K562 (cell line): Measurements from ENCODE around the gene PODXL2. TPM values are rescaled to one million over a fixed set of nuclear protein-coding genes. Genes with fewer than 3 reads are reported as not detected.

Experiments
- ATAC-seq: fragments of 200-7000 bp; cut with Tn5 transposase; 3 replicates; pipeline ENCODE4 v1.9.1; 2020; ENCODE audit warnings: moderate library complexity
- BruUV-seq: library from RNA; stranded (reverse); fragments of 400-500 nt; replicated peaks from 2 replicates; lab custom pipeline; 2021; lab: Mats Ljungman, UMichigan
- CTCF ChIA-PET: fragments of 300-600 bp; formaldehyde crosslinking; extraction: SDS; loops from one replicate; lab custom pipeline; 2021; ENCODE audit warnings: low intra/inter-chr PET ratio; lab: Yijun Ruan, JAX
- POLR2A ChIA-PET: fragments of 300-600, 350-650 bp; sonication (Branson Sonifier 250); formaldehyde crosslinking; extraction: SDS; loops from one replicate; lab custom pipeline; 2021; ENCODE audit warnings: antibody characterized with exemption, inconsistent platforms; lab: Yijun Ruan, JAX
- DNase-seq, 4 experiments: peaks; one replicate each; pipeline versions ENCODE4 v3.0.0 to v3.0.0-alpha.2; 2011 to 2018; ENCODE audit warnings: low spot score in 3 of 4, mixed read lengths in 3 of 4; ENCODE audit errors: extremely low read depth in 1 of 4
- FAIRE-seq: peaks from 2 replicates; lab custom pipeline; 2011; peaks lifted over from hg19 to GRCh38; lab: Jason Lieb, UNC
- H2AFZ ChIP-seq: 2 replicates; pipeline ENCODE4 v1.6.0; 2011; ENCODE audit warnings: low read depth, low read length, control low read depth, inconsistent platforms
- H3K27ac ChIP-seq: fragments of 200-600 bp; 3 replicates; pipeline ENCODE4 v1.8.0; 2011; ENCODE audit warnings: low read depth, mild to moderate bottlenecking, control low read depth, inconsistent platforms, low read length, moderate library complexity, mixed read lengths; ENCODE audit errors: extremely low read depth
- H3K27me3 ChIP-seq, 2 experiments: fragments of 300-600 bp in 1 of 2; 2 replicates in 1 of 2; 3 replicates in 1 of 2; pipeline versions ENCODE4 v1.6.0 to v1.8.0; 2011; ENCODE audit warnings: inconsistent platforms in 2 of 2, low read length in 2 of 2, mild to moderate bottlenecking in 1 of 2, mixed read lengths in 1 of 2, moderate library complexity in 1 of 2; ENCODE audit not compliant: control insufficient read depth in 2 of 2, insufficient read depth in 2 of 2
- H3K36me3 ChIP-seq: fragments of 300-600 bp; 3 replicates; pipeline ENCODE4 v1.8.0; 2011; ENCODE audit warnings: mild to moderate bottlenecking, low read length, inconsistent platforms; ENCODE audit not compliant: control insufficient read depth, insufficient read depth
- H3K4me1 ChIP-seq, 2 experiments: fragments of 200-600 bp in 1 of 2; replicated peaks in 1 of 2; 2 replicates in 1 of 2; 3 replicates in 1 of 2; pipeline versions ENCODE4 v1.5.1 to v1.8.0; 2011; ENCODE audit warnings: inconsistent platforms in 2 of 2, low read length in 2 of 2, mild to moderate bottlenecking in 1 of 2, mixed read lengths in 1 of 2, moderate library complexity in 1 of 2; ENCODE audit not compliant: control insufficient read depth in 2 of 2, insufficient read depth in 2 of 2
- H3K4me2 ChIP-seq: 2 replicates; pipeline ENCODE4 v1.6.1; 2011; ENCODE audit warnings: low read length, control low read depth, inconsistent platforms, mixed read lengths; ENCODE audit not compliant: insufficient read depth
- H3K4me3 ChIP-seq: fragments of 200-600 bp; sonication (generic), shearing (Covaris generic); 2 replicates; pipeline ENCODE4 v1.5.1; 2016; ENCODE audit warnings: control low read depth, inconsistent platforms
- H3K79me2 ChIP-seq: fragments of 200-600 bp; 3 replicates; pipeline ENCODE4 v1.8.0; 2011; ENCODE audit warnings: low read length, inconsistent platforms; ENCODE audit not compliant: control insufficient read depth, insufficient read depth
- H3K9ac ChIP-seq, 2 experiments: 2 replicates each; pipeline versions ENCODE4 v1.6.0 to v1.6.1; 2011; ENCODE audit warnings: low read depth in 2 of 2, low read length in 2 of 2, control low read depth in 1 of 2, inconsistent platforms in 1 of 2, mild to moderate bottlenecking in 1 of 2, mixed read lengths in 1 of 2; ENCODE audit not compliant: insufficient read depth in 1 of 2
- H3K9me1 ChIP-seq: one replicate; pipeline ENCODE4 v1.6.0; 2011; ENCODE audit warnings: inconsistent platforms, mild to moderate bottlenecking, low read length, moderate library complexity; ENCODE audit not compliant: control insufficient read depth, insufficient read depth
- H3K9me3 ChIP-seq: replicated peaks from 2 replicates; pipeline ENCODE4 v1.5.1; 2011; ENCODE audit warnings: low read depth, low read length, inconsistent platforms; ENCODE audit not compliant: control insufficient read depth, insufficient read depth
- H4K20me1 ChIP-seq: replicated peaks from 2 replicates; pipeline ENCODE4 v1.6.1; 2011; ENCODE audit warnings: low read length, inconsistent platforms, mixed read lengths; ENCODE audit not compliant: control insufficient read depth, insufficient read depth
- ATF6 ChIP-seq: sonication (generic); formaldehyde crosslinking; IDR thresholded peaks from 2 replicates; pipeline ENCODE4 v1.4.0; 2020; ENCODE audit warnings: mild to moderate bottlenecking, missing genetic modification reagents
- E2F6 ChIP-seq, 2 experiments: IDR thresholded peaks; 2 replicates each; pipeline ENCODE4 v1.6.1; 2011; ENCODE audit warnings: borderline replicate concordance in 1 of 2, control low read depth in 1 of 2, low read depth in 1 of 2, low read length in 1 of 2, mild to moderate bottlenecking in 1 of 2, mixed read lengths in 1 of 2, moderate library complexity in 1 of 2; ENCODE audit not compliant: insufficient read depth in 1 of 2, insufficient read length in 1 of 2, poor library complexity in 1 of 2, severe bottlenecking in 1 of 2; ENCODE audit errors: extremely low read depth in 1 of 2
- ETV5 ChIP-seq: sonication (generic); formaldehyde crosslinking; IDR thresholded peaks from 2 replicates; pipeline ENCODE4 v1.4.0; 2020; ENCODE audit warnings: low read depth, mild to moderate bottlenecking, missing genetic modification reagents
- FOSL1 ChIP-seq: fragments of 200-800 bp; sonication (Bioruptor generic); conservative IDR thresholded peaks from 2 replicates; pipeline ENCODE4 v1.6.1; 2016; ENCODE audit warnings: missing genetic modification characterization, missing compliant biosample characterization
- KAT2B ChIP-seq: IDR thresholded peaks from one replicate; pipeline ENCODE4 v1.6.1; 2012; ENCODE audit warnings: low read depth, mild to moderate bottlenecking, control low read depth, inconsistent platforms, low read length, moderate library complexity
- NELFE ChIP-seq: IDR thresholded peaks from 2 replicates; pipeline ENCODE4 v1.6.1; 2011; ENCODE audit warnings: mild to moderate bottlenecking; ENCODE audit not compliant: insufficient read depth, insufficient read length
- RBM17 ChIP-seq: fragments of 200-400 bp; formaldehyde crosslinking; IDR thresholded peaks from 2 replicates; pipeline ENCODE4 v1.6.1; 2017; ENCODE audit warnings: low read depth, mild to moderate bottlenecking, low read length, borderline replicate concordance
- SIN3A ChIP-seq, 2 experiments: fragments of 150-350 bp in 1 of 2; IDR thresholded peaks; 2 replicates each; pipeline ENCODE4 v1.6.1; 2011 to 2016; ENCODE audit warnings: borderline replicate concordance in 2 of 2, low read depth in 2 of 2, low read length in 2 of 2, mild to moderate bottlenecking in 2 of 2, moderate library complexity in 2 of 2; ENCODE audit not compliant: control insufficient read depth in 1 of 2
- SIX5 ChIP-seq, 2 experiments: IDR thresholded peaks; 2 replicates each; pipeline ENCODE4 v1.6.1; 2011; ENCODE audit warnings: low read length in 2 of 2, borderline replicate concordance in 1 of 2, low read depth in 1 of 2, mild to moderate bottlenecking in 1 of 2, moderate library complexity in 1 of 2; ENCODE audit not compliant: insufficient read depth in 1 of 2
- ZNF408 ChIP-seq: fragments of 250-450 bp; sonication (Bioruptor Pico); IDR thresholded peaks from 2 replicates; pipeline ENCODE4 v1.4.0; 2020; ENCODE audit warnings: low read depth, mild to moderate bottlenecking, moderate library complexity
- WGBS: fragments of 100-300 bp; shearing (Covaris generic); methylation state at CpG from one replicate; pipeline ENCODE4 v1.1.6; 2016; ENCODE audit warnings: low coverage, mixed read lengths; ENCODE audit not compliant: insufficient coverage; ENCODE audit errors: missing lambda C conversion rate; 5-methylcytosine and 5-hydroxymethylcytosine counted together
- in situ Hi-C: fragments of 300-500 bp; cut with MboI; formaldehyde crosslinking; loops from 4 replicates; pipeline ENCODE4 v1.15.0; 2018; ENCODE audit warnings: inconsistent platforms, mixed read lengths
- intact Hi-C: fragments of 100-400 bp; cut with micrococcal nuclease; formaldehyde crosslinking; loops from 2 replicates; pipeline ENCODE4 v1.14.2; 2022
- polyA plus RNA-seq, 8 experiments: library from polyadenylated mRNA; depleted of rRNA in 4 of 8; stranded (reverse) in 5 of 8; unstranded in 3 of 8; fragments of >200 nt; fragmentation: Nextera tagmentation in 2 of 8; fragmentation: Illumina TruSeq in 1 of 8; extraction: Ambion mirVana in 2 of 8; extraction: Trizol in 1 of 8; gene quantifications; 2 replicates each; pipeline versions ENCODE4 v1.2.1 to v1.2.3, GENCODE V29; 2011 to 2014; ENCODE audit warnings: inconsistent platforms in 1 of 8, missing spikeins in 1 of 8
- total RNA-seq, 7 experiments: library from RNA; depleted of rRNA in 6 of 7; stranded (reverse); fragments of >200 nt in 6 of 7; fragmentation: Illumina TruSeq in 2 of 7; extraction: Trizol in 2 of 7; gene quantifications; 2 replicates each; pipeline versions ENCODE4 v1.2.1 to v1.2.3, GENCODE V29; 2011 to 2021; ENCODE audit warnings: low replicate concordance in 1 of 7
- TF ChIP-seq, protein P1 (sequence below): sonication (generic); formaldehyde crosslinking; IDR thresholded peaks from 2 replicates; pipeline ENCODE4 v1.5.0; 2020; ENCODE audit warnings: missing genetic modification reagents

The PODXL2 gene
- total and polyA plus RNA-seq, 9 of the 15 experiments (the other 6 are each of a cell fraction or from before 2014, with no cell fraction given), result 0.03 to 52.5 (median 21.9) TPM

GRCh38 chr3:127613406-127613805 is 15.6 kb upstream of the PODXL2 start (continued):
- TF ChIP-seq ETV5 (CRISPR knock-in tag), result no peak

DNA sequence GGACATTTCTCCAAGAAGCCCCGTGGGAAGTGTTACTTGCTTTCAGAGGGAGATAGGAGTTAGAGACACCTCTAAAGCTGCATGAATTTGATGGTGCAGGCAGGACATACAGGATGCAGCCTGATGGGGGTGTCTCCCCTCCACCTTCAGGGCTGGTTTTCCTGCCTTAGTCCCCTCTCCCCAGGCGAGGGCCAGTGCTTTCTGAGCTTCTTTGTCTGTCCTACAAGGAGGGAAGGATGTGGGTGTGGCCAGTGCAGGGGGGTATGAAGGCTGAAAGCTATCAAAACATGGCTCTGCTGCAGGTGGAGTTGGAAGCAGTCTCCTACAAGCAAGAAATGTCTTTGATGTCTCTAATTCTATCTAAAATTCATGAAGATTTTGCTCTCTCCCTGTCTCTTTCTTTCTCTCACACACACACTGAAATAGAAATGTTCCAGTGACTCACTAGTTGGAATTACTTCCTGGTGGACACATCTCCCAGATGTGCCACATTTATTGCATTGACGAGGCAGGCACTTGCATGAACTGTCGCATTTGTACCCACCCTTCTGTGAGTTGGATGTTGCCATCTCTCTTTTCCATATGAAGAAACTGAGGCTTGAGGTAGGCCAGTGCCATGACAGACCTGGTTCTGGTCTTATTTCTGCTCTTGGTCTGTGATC is 13.9 kb upstream of the PODXL2 start:
- intact Hi-C loops, result no loop called here
- Histone ChIP-seq H3K4me3 (no peak overlapping the region), H3K9me1 (no peaks in the 10 kb centered on the region), H3K9ac (no peak overlapping the region), H3K9me3 (no peaks in the 10 kb centered on the region), H2AFZ (no peak overlapping the region), H3K79me2 (no peaks in the 10 kb centered on the region; the same call in 1 of the 3 replicates), H3K27me3 (no peaks in the 10 kb centered on the region), H3K4me1 (no peaks in the 10 kb centered on the region), H3K36me3 (peaks cover 94% of the 10 kb centered on the region; the same call in 2 of the 3 replicates), H3K27ac (no peak overlapping the region), H4K20me1 (no peaks in the 10 kb centered on the region; the same call in none of the 2 replicates), H3K4me2 (no peak overlapping the region)
- BruUV-seq, result no TSS peak
- WGBS, result 100% methylated on average over 3 of the region's 4 CpGs
- ATAC-seq (no peak), DNase-seq (no peak), FAIRE-seq (no peak)
- POLR2A ChIA-PET, result interaction anchor here (0.5 kb wide), 1 partner anchor 1017 kb away, joined by 3 read pairs; no protein-coding TSS in a partner anchor
- in situ Hi-C loops, result no loop called here
- CTCF ChIA-PET, result no interaction called here
- TF ChIP-seq ZNF408 (CRISPR knock-in tag), result no peak
- TF ChIP-seq SIN3A (IDR thresholded peaks at IDR 0.05; ENCODE audit: borderline replicate concordance in 2 of 2, control insufficient read depth in 1 of 2, low read depth in 2 of 2, low read length in 2 of 2), result no peak
- no peak for TF ChIP-seq KAT2B
- no peak for TF ChIP-seq ATF6 (CRISPR knock-in tag)
- TF ChIP-seq FOSL1 (tag), result no peak
- TF ChIP-seq SIX5 (IDR thresholded peaks at IDR 0.05; ENCODE audit: borderline replicate concordance in 1 of 2, insufficient read depth in 1 of 2, low read depth in 1 of 2, low read length in 2 of 2), result no peak
- TF ChIP-seq E2F6 (IDR thresholded peaks at IDR 0.05; ENCODE audit: borderline replicate concordance in 1 of 2, extremely low read depth in 1 of 2, insufficient read depth in 1 of 2, insufficient read length in 1 of 2, low read depth in 1 of 2, low read length in 1 of 2, poor library complexity in 1 of 2, severe bottlenecking in 1 of 2), result no peak
- no peak for TF ChIP-seq RBM17
- TF ChIP-seq NELFE, result no peak
- TF ChIP-seq, protein P1, sequence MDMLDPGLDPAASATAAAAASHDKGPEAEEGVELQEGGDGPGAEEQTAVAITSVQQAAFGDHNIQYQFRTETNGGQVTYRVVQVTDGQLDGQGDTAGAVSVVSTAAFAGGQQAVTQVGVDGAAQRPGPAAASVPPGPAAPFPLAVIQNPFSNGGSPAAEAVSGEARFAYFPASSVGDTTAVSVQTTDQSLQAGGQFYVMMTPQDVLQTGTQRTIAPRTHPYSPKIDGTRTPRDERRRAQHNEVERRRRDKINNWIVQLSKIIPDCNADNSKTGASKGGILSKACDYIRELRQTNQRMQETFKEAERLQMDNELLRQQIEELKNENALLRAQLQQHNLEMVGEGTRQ (CRISPR knock-in tag), result no peak
